OCI-LY7 (cell line): Measurements from ENCODE around the gene TACR1. TPM values are rescaled to one million over a fixed set of nuclear protein-coding genes. Genes with fewer than 3 reads are reported as not detected.

Source experiments
- BruUV-seq: library from RNA; stranded (reverse); fragments of 400-500 nt; replicated peaks from 2 replicates; lab custom pipeline; 2021; lab: Mats Ljungman, UMichigan
- CTCF ChIA-PET: fragments of 300-600 bp; sonication (Branson Sonifier 250); formaldehyde crosslinking; loops from one replicate; lab custom pipeline; 2022; ENCODE audit warnings: antibody characterized with exemption; ENCODE audit not compliant: unreplicated experiment; lab: Charles Lee
- POLR2A ChIA-PET: fragments of 300-600 bp; sonication (Branson Sonifier 250); formaldehyde crosslinking; loops from one replicate; lab custom pipeline; 2022; ENCODE audit warnings: antibody characterized with exemption; lab: Charles Lee
- DNase-seq: peaks from one replicate; pipeline ENCODE4 v3.0.0-alpha.2; 2015; ENCODE audit warnings: low spot score
- H2AFZ ChIP-seq: fragments of 200-600 bp; sonication (generic), shearing (Covaris generic); 2 replicates; pipeline ENCODE4 v1.6.1; 2014; ENCODE audit warnings: mild to moderate bottlenecking, antibody characterized with exemption, low read length, moderate library complexity
- H3K27ac ChIP-seq: fragments of 200-600 bp; sonication (generic); 2 replicates; pipeline ENCODE4 v1.5.1; 2014; ENCODE audit warnings: mixed run types, low read depth, mild to moderate bottlenecking, moderate library complexity, low read length, inconsistent platforms; ENCODE audit not compliant: poor library complexity, severe bottlenecking
- H3K36me3 ChIP-seq: fragments of 200-600 bp; sonication (generic); 2 replicates; pipeline ENCODE4 v1.6.1; 2014; ENCODE audit warnings: mild to moderate bottlenecking, antibody characterized with exemption, low read length, moderate library complexity, mixed read lengths; ENCODE audit not compliant: insufficient read depth
- H3K4me1 ChIP-seq: fragments of 200-600 bp; sonication (generic); 2 replicates; pipeline ENCODE4 v1.5.1; 2014; ENCODE audit warnings: mild to moderate bottlenecking, low read length; ENCODE audit not compliant: insufficient read depth, poor library complexity, severe bottlenecking
- H3K4me2 ChIP-seq: fragments of 200-600 bp; sonication (generic); 2 replicates; pipeline ENCODE4 v1.6.1; 2014; ENCODE audit warnings: mild to moderate bottlenecking, low read length
- H3K4me3 ChIP-seq: fragments of 200-600 bp; sonication (generic); 2 replicates; pipeline ENCODE4 v1.5.1; 2014; ENCODE audit warnings: mild to moderate bottlenecking, low read depth, low read length; ENCODE audit not compliant: poor library complexity, severe bottlenecking
- H3K79me2 ChIP-seq: fragments of 200-600 bp; sonication (generic); 2 replicates; pipeline ENCODE4 v1.6.1; 2016; ENCODE audit warnings: low read depth, mild to moderate bottlenecking, low read length, moderate library complexity, mixed read lengths; ENCODE audit not compliant: insufficient read depth
- H3K9me2 ChIP-seq: fragments of 200-600 bp; sonication (generic); 2 replicates; pipeline ENCODE4 v1.6.1; 2016; ENCODE audit warnings: mild to moderate bottlenecking, low read length, mixed read lengths; ENCODE audit not compliant: insufficient read depth
- H3K9me3 ChIP-seq: fragments of 200-600 bp; sonication (generic); 2 replicates; pipeline ENCODE4 v1.6.1; 2014; ENCODE audit warnings: mild to moderate bottlenecking, mixed run types, low read length, mixed read lengths
- H4K20me1 ChIP-seq: fragments of 200-600 bp; sonication (generic); 2 replicates; pipeline ENCODE4 v1.6.1; 2014; ENCODE audit warnings: mild to moderate bottlenecking, antibody characterized with exemption, low read length, moderate library complexity, mixed read lengths; ENCODE audit not compliant: insufficient read depth
- EZH2phosphoT487 ChIP-seq: fragments of 200-600 bp; sonication (generic); IDR thresholded peaks from 2 replicates; pipeline ENCODE4 v1.6.1; 2018; ENCODE audit warnings: low read depth, borderline replicate concordance, mild to moderate bottlenecking, mixed run types, antibody characterized with exemption, low read length, moderate library complexity, mixed read lengths
- intact Hi-C: fragments of 100-400 bp; cut with micrococcal nuclease; formaldehyde crosslinking; loops from one replicate; pipeline ENCODE4 v1.10.0; 2022; ENCODE audit not compliant: unreplicated experiment
- total RNA-seq, 2 experiments: library from RNA; depleted of rRNA in 1 of 2; stranded (reverse); fragments of >200 nt in 1 of 2; shearing (Covaris generic) in 1 of 2; gene quantifications; 2 replicates each; pipeline ENCODE4 v1.2.3, GENCODE V29; 2014 to 2022
- TF ChIP-seq, protein P1 (sequence below): fragments of 200-600 bp; sonication (generic); conservative IDR thresholded peaks from 2 replicates; pipeline ENCODE4 v1.5.1; 2014; ENCODE audit warnings: mild to moderate bottlenecking, antibody characterized with exemption, low read length, moderate library complexity, mixed read lengths

TACR1 gene
- total RNA-seq, 2 experiments from 2014 or later, result not detected

DNA sequence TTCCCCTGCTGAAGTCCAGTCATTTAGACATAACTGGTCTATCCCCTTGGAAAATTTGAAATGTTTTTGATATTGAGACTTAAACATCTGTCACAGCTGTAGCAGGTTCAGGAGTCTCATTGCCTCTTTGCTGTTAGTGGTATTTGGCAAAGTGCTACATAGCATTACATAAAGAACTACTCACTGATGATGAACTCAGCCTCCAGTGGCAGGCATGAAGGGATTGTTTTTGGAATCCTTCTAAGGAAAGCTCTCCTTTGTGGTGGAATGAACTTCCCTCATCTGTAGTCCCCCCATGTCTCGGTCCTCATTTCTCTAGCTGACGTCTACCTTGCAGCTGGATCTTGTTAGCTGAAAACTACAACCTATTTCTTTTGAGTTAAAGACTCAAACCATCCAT, 111.6 kb downstream of the TACR1 start:
- intact Hi-C loops, result no loop called here
- H4K20me1 ChIP-seq, result no peaks in the 10 kb centered on the region
- ChIA-PET POLR2A (interaction anchor here (0.7 to 0.8 kb wide), 2 partner anchors 115 to 532 kb away, joined by 3 read pairs; no protein-coding TSS in a partner anchor), CTCF (no interaction called here)
- H3K9me3 ChIP-seq, result no peaks in the 10 kb centered on the region
- no peak for DNase-seq
- H3K4me1 ChIP-seq, result no peaks in the 10 kb centered on the region
- H3K36me3 ChIP-seq, result no peaks in the 10 kb centered on the region
- no peak overlapping the region for H3K27ac ChIP-seq
- no peaks in the 10 kb centered on the region for H3K79me2 ChIP-seq
- H2AFZ ChIP-seq, result no peak overlapping the region
- no peak for TF ChIP-seq EZH2phosphoT487
- TF ChIP-seq, protein P1, sequence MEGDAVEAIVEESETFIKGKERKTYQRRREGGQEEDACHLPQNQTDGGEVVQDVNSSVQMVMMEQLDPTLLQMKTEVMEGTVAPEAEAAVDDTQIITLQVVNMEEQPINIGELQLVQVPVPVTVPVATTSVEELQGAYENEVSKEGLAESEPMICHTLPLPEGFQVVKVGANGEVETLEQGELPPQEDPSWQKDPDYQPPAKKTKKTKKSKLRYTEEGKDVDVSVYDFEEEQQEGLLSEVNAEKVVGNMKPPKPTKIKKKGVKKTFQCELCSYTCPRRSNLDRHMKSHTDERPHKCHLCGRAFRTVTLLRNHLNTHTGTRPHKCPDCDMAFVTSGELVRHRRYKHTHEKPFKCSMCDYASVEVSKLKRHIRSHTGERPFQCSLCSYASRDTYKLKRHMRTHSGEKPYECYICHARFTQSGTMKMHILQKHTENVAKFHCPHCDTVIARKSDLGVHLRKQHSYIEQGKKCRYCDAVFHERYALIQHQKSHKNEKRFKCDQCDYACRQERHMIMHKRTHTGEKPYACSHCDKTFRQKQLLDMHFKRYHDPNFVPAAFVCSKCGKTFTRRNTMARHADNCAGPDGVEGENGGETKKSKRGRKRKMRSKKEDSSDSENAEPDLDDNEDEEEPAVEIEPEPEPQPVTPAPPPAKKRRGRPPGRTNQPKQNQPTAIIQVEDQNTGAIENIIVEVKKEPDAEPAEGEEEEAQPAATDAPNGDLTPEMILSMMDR, result no peak
- BruUV-seq, result no TSS peak
- H3K4me2 ChIP-seq, result no peak overlapping the region
- H3K4me3 ChIP-seq, result no peak overlapping the region
- H3K9me2 ChIP-seq, result no peaks in the 10 kb centered on the region

DNA sequence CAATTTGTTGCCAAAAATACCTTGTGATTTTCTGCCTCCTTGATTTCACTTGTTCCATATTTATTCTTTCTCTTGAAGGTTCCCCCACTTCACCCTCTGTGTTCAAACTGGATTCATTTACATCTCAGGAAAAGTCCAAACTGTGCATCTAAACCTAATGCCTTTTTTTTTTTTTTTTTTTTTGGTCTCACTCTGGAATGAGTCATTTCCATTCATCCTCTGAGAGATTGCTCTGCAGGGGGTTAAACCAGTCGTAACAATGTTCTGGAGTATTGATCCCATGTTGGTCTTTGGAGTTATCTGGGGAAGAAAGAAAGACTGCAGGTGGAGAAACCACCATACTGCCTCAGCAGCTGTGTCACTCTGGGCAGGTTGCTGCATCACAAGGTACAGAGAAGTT, 119.7 kb downstream of the TACR1 start:
- H4K20me1 ChIP-seq, result no peaks in the 10 kb centered on the region
- no peak overlapping the region for H3K27ac ChIP-seq
- CTCF ChIA-PET, result no interaction called here
- no peaks in the 10 kb centered on the region for H3K4me1 ChIP-seq
- intact Hi-C loops, result no loop called here
- H2AFZ ChIP-seq, result no peak overlapping the region
- no peaks in the 10 kb centered on the region for H3K79me2 ChIP-seq
- no peak overlapping the region for H3K4me3 ChIP-seq
- H3K36me3 ChIP-seq, result no peaks in the 10 kb centered on the region
- DNase-seq, result no peak
- TF ChIP-seq, protein P1, result no peak
- TF ChIP-seq EZH2phosphoT487, result no peak
- no peaks in the 10 kb centered on the region for H3K9me2 ChIP-seq
- no peak overlapping the region for H3K4me2 ChIP-seq
- BruUV-seq, result no TSS peak
- POLR2A ChIA-PET, result interaction anchor here (0.7 kb wide), 1 partner anchor 342 kb away, joined by 3 read pairs; no protein-coding TSS in a partner anchor
- no peaks in the 10 kb centered on the region for H3K9me3 ChIP-seq

DNA sequence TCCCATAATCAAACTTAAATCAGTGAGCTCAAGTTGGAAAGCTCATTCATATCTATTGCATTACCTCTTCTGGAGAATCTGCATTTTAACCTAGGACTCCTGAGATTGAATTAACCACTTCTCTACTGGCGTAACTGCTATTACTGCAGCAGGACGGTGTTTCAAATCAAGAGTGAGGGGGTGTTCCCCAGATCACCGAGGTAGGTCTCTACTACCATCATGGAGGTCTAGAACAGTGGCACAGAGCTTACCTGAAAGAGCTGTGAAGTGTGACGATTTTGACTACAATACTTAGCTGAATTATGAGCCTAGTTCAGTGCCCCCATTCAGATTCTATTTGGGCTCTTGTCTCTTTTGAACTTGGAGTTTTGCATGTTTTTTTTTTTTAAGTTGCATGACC, 121.4 kb downstream of the TACR1 start:
- no peak overlapping the region for H3K27ac ChIP-seq
- POLR2A ChIA-PET, result interaction anchor here (0.7 kb wide), 1 partner anchor 155 kb away, joined by 3 read pairs; no protein-coding TSS in a partner anchor
- H3K4me1 ChIP-seq, result no peaks in the 10 kb centered on the region
- H3K79me2 ChIP-seq, result no peaks in the 10 kb centered on the region
- TF ChIP-seq, protein P1, result no peak
- no peak for TF ChIP-seq EZH2phosphoT487
- no peak overlapping the region for H2AFZ ChIP-seq
- CTCF ChIA-PET, result no interaction called here
- DNase-seq, result no peak
- BruUV-seq, result no TSS peak
- intact Hi-C loops, result no loop called here
- H4K20me1 ChIP-seq, result no peaks in the 10 kb centered on the region
- no peaks in the 10 kb centered on the region for H3K9me2 ChIP-seq
- no peak overlapping the region for H3K4me3 ChIP-seq
- H3K9me3 ChIP-seq, result no peaks in the 10 kb centered on the region
- H3K4me2 ChIP-seq, result no peak overlapping the region
- H3K36me3 ChIP-seq, result no peaks in the 10 kb centered on the region
